ENCODE data around the gene ARHGAP45. TPM values are rescaled to one million over a fixed set of nuclear protein-coding genes. Genes with fewer than 3 reads are reported as not detected.

Gene ARHGAP45
- total and polyA plus RNA-seq, 4 donors: 5.1 to 17.4 (median 12.1) TPM

GRCh38 chr19:1115646-1116420 lies 48.9 kb downstream of the ARHGAP45 start:
- Histone ChIP-seq H3K36me3 (ENCODE audit: control insufficient read depth, insufficient read depth, low read length) (peaks cover 92% of the 10 kb centered on the region), H3K27me3 (ENCODE audit: control insufficient read depth, insufficient read depth, low read length) (no peaks in the 10 kb centered on the region), H3K9me3 (ENCODE audit: control insufficient read depth, insufficient read depth, low read length) (no peaks in the 10 kb centered on the region), H3K4me1 (ENCODE audit: control insufficient read depth, insufficient read depth, low read length) (peaks cover 14% of the 10 kb centered on the region), H3K27ac (ENCODE audit: low read depth, low read length) (no peak overlapping the region), H3K4me3 (ENCODE audit: low read depth, low read length) (no peak overlapping the region)
- no peak for DNase-seq (ENCODE audit: low read depth in 4 of 6, low spot score in 6 of 6)
- WGBS (ENCODE audit: insufficient coverage): 92% methylated on average over 28 of the region's 35 CpGs

- Histone ChIP-seq H3K36me3 (ENCODE audit: control insufficient read depth, insufficient read depth, low read length) (peaks cover 93% of the 10 kb centered on the region), H3K27ac (ENCODE audit: low read depth, low read length) (no peak overlapping the region), H3K4me3 (ENCODE audit: low read depth, low read length) (no peak overlapping the region), H3K4me1 (ENCODE audit: control insufficient read depth, insufficient read depth, low read length) (peaks cover 14% of the 10 kb centered on the region), H3K9me3 (ENCODE audit: control insufficient read depth, insufficient read depth, low read length) (no peaks in the 10 kb centered on the region), H3K27me3 (ENCODE audit: control insufficient read depth, insufficient read depth, low read length) (no peaks in the 10 kb centered on the region)
- WGBS (ENCODE audit: insufficient coverage): 91% methylated on average over 52 of the region's 52 CpGs
- DNase-seq (ENCODE audit: low read depth in 4 of 6, low spot score in 6 of 6): no peak
Observed at GRCh38 chr19:1116726-1117581, 50.0 kb downstream of the ARHGAP45 start.

GRCh38 chr19:1117654-1118053 lies 50.7 kb downstream of the ARHGAP45 start:
- H3K27me3 ChIP-seq (ENCODE audit: control insufficient read depth, insufficient read depth, low read length): no peaks in the 10 kb centered on the region
- no peak overlapping the region for H3K27ac ChIP-seq (ENCODE audit: low read depth, low read length)
- 97% methylated on average over 16 of the region's 16 CpGs for WGBS (ENCODE audit: insufficient coverage)
- H3K4me1 ChIP-seq (ENCODE audit: control insufficient read depth, insufficient read depth, low read length): peaks cover 13% of the 10 kb centered on the region
- no peak overlapping the region for H3K4me3 ChIP-seq (ENCODE audit: low read depth, low read length)
- H3K36me3 ChIP-seq (ENCODE audit: control insufficient read depth, insufficient read depth, low read length): peaks cover 93% of the 10 kb centered on the region
- DNase-seq (ENCODE audit: low read depth in 4 of 6, low spot score in 6 of 6): no peak
- H3K9me3 ChIP-seq (ENCODE audit: control insufficient read depth, insufficient read depth, low read length): no peaks in the 10 kb centered on the region

GRCh38 chr19:1118999-1119398 lies 52.0 kb downstream of the ARHGAP45 start:
- 94% methylated on average over 34 of the region's 34 CpGs for WGBS (ENCODE audit: insufficient coverage)
- DNase-seq (ENCODE audit: low read depth in 4 of 6, low spot score in 6 of 6): no peak
- Histone ChIP-seq H3K27ac (ENCODE audit: low read depth, low read length) (no peak overlapping the region), H3K36me3 (ENCODE audit: control insufficient read depth, insufficient read depth, low read length) (peaks cover 93% of the 10 kb centered on the region), H3K4me1 (ENCODE audit: control insufficient read depth, insufficient read depth, low read length) (no peaks in the 10 kb centered on the region), H3K9me3 (ENCODE audit: control insufficient read depth, insufficient read depth, low read length) (no peaks in the 10 kb centered on the region), H3K27me3 (ENCODE audit: control insufficient read depth, insufficient read depth, low read length) (no peaks in the 10 kb centered on the region), H3K4me3 (ENCODE audit: low read depth, low read length) (no peak overlapping the region)

GRCh38 chr19:1119475-1120217 lies 52.7 kb downstream of the ARHGAP45 start:
- H3K36me3 ChIP-seq (ENCODE audit: control insufficient read depth, insufficient read depth, low read length): peaks cover 94% of the 10 kb centered on the region
- no peaks in the 10 kb centered on the region for H3K4me1 ChIP-seq (ENCODE audit: control insufficient read depth, insufficient read depth, low read length)
- H3K9me3 ChIP-seq (ENCODE audit: control insufficient read depth, insufficient read depth, low read length): no peaks in the 10 kb centered on the region
- no peak overlapping the region for H3K27ac ChIP-seq (ENCODE audit: low read depth, low read length)
- DNase-seq (ENCODE audit: low read depth in 4 of 6, low spot score in 6 of 6): no peak
- 94% methylated on average over 41 of the region's 50 CpGs for WGBS (ENCODE audit: insufficient coverage)
- no peak overlapping the region for H3K4me3 ChIP-seq (ENCODE audit: low read depth, low read length)
- H3K27me3 ChIP-seq (ENCODE audit: control insufficient read depth, insufficient read depth, low read length): no peaks in the 10 kb centered on the region

GRCh38 chr19:1121395-1121794 lies 54.4 kb downstream of the ARHGAP45 start:
- WGBS (ENCODE audit: insufficient coverage): 96% methylated on average over 9 of the region's 10 CpGs
- DNase-seq (ENCODE audit: low read depth in 4 of 6, low spot score in 6 of 6): no peak
- H3K4me1 ChIP-seq (ENCODE audit: control insufficient read depth, insufficient read depth, low read length): no peaks in the 10 kb centered on the region

GRCh38 chr19:1122021-1122971 lies 55.3 kb downstream of the ARHGAP45 start:
- no peak for DNase-seq (ENCODE audit: low read depth in 4 of 6, low spot score in 6 of 6)
- WGBS (ENCODE audit: insufficient coverage): 95% methylated on average over 53 of the region's 63 CpGs
- Histone ChIP-seq H3K27me3 (ENCODE audit: control insufficient read depth, insufficient read depth, low read length) (no peaks in the 10 kb centered on the region), H3K36me3 (ENCODE audit: control insufficient read depth, insufficient read depth, low read length) (peaks cover 97% of the 10 kb centered on the region), H3K27ac (ENCODE audit: low read depth, low read length) (no peak overlapping the region), H3K4me1 (ENCODE audit: control insufficient read depth, insufficient read depth, low read length) (no peaks in the 10 kb centered on the region), H3K4me3 (ENCODE audit: low read depth, low read length) (no peak overlapping the region), H3K9me3 (ENCODE audit: control insufficient read depth, insufficient read depth, low read length) (no peaks in the 10 kb centered on the region)

More at GRCh38 chr19:1121395-1121794, 54.4 kb downstream of the ARHGAP45 start:
- H3K9me3 ChIP-seq (ENCODE audit: control insufficient read depth, insufficient read depth, low read length): no peaks in the 10 kb centered on the region
- no peaks in the 10 kb centered on the region for H3K27me3 ChIP-seq (ENCODE audit: control insufficient read depth, insufficient read depth, low read length)
- no peak overlapping the region for H3K4me3 ChIP-seq (ENCODE audit: low read depth, low read length)
- H3K27ac ChIP-seq (ENCODE audit: low read depth, low read length): no peak overlapping the region
- peaks cover 97% of the 10 kb centered on the region for H3K36me3 ChIP-seq (ENCODE audit: control insufficient read depth, insufficient read depth, low read length)

GRCh38 chr19:1122972-1123363 lies 56.0 kb downstream of the ARHGAP45 start:
- H3K36me3 ChIP-seq (ENCODE audit: control insufficient read depth, insufficient read depth, low read length): peaks cover 97% of the 10 kb centered on the region
- no peak overlapping the region for H3K27ac ChIP-seq (ENCODE audit: low read depth, low read length)
- H3K4me1 ChIP-seq (ENCODE audit: control insufficient read depth, insufficient read depth, low read length): no peaks in the 10 kb centered on the region
- no peaks in the 10 kb centered on the region for H3K9me3 ChIP-seq (ENCODE audit: control insufficient read depth, insufficient read depth, low read length)
- H3K4me3 ChIP-seq (ENCODE audit: low read depth, low read length): no peak overlapping the region
- WGBS (ENCODE audit: insufficient coverage): 39% methylated on average over 21 of the region's 21 CpGs
- no peaks in the 10 kb centered on the region for H3K27me3 ChIP-seq (ENCODE audit: control insufficient read depth, insufficient read depth, low read length)
- no peak for DNase-seq (ENCODE audit: low read depth in 4 of 6, low spot score in 6 of 6)

Measured in spinal cord (tissue), 10 donors.